Liver (tissue), 3 donors: ENCODE results near the gene MEX3C.

ENCODE experiments used
- JUND ChIP-seq, 2 donors: IDR thresholded peaks; 2 replicates each; pipeline ENCODE4 v1.6.1; 2016; ENCODE audit warnings: antibody characterized with exemption in 2 of 2
- RAD21 ChIP-seq, 2 donors: IDR thresholded peaks; 2 replicates each; pipeline ENCODE4 v1.6.1; 2016; ENCODE audit warnings: antibody characterized with exemption in 2 of 2, mild to moderate bottlenecking in 2 of 2
- RXRA ChIP-seq, 2 donors: IDR thresholded peaks; 2 replicates each; pipeline ENCODE4 v1.6.1; 2017 to 2018; ENCODE audit warnings: antibody characterized with exemption in 2 of 2, mild to moderate bottlenecking in 1 of 2
- TF ChIP-seq, protein P1 (sequence below): fragments of 150-350 bp; IDR thresholded peaks from 2 replicates; pipeline ENCODE4 v1.5.1; 2017; ENCODE audit warnings: improper control_type of control experiment, low read depth, low read length; ENCODE audit not compliant: missing input control
- TF ChIP-seq, protein P2 (sequence below): IDR thresholded peaks from 2 replicates; pipeline ENCODE4 v1.6.1; 2016; ENCODE audit warnings: antibody characterized with exemption
- TF ChIP-seq, protein P3 (sequence below): IDR thresholded peaks from 2 replicates; pipeline ENCODE4 v1.6.1; 2016; ENCODE audit warnings: antibody characterized with exemption, mild to moderate bottlenecking
- donor health status: healthy.
- donor health status: healthy.

GRCh38 chr18:51164342-51164741, 33.1 kb downstream of the MEX3C start:
- TF ChIP-seq, protein P1, sequence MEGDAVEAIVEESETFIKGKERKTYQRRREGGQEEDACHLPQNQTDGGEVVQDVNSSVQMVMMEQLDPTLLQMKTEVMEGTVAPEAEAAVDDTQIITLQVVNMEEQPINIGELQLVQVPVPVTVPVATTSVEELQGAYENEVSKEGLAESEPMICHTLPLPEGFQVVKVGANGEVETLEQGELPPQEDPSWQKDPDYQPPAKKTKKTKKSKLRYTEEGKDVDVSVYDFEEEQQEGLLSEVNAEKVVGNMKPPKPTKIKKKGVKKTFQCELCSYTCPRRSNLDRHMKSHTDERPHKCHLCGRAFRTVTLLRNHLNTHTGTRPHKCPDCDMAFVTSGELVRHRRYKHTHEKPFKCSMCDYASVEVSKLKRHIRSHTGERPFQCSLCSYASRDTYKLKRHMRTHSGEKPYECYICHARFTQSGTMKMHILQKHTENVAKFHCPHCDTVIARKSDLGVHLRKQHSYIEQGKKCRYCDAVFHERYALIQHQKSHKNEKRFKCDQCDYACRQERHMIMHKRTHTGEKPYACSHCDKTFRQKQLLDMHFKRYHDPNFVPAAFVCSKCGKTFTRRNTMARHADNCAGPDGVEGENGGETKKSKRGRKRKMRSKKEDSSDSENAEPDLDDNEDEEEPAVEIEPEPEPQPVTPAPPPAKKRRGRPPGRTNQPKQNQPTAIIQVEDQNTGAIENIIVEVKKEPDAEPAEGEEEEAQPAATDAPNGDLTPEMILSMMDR, result no peak
- no peak for TF ChIP-seq RXRA (IDR thresholded peaks at IDR 0.05)
- TF ChIP-seq RAD21 (IDR thresholded peaks at IDR 0.05), result no peak
- TF ChIP-seq, protein P2, sequence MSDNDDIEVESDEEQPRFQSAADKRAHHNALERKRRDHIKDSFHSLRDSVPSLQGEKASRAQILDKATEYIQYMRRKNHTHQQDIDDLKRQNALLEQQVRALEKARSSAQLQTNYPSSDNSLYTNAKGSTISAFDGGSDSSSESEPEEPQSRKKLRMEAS, result no peak
- no peak for TF ChIP-seq JUND (IDR thresholded peaks at IDR 0.05)
- TF ChIP-seq, protein P3, sequence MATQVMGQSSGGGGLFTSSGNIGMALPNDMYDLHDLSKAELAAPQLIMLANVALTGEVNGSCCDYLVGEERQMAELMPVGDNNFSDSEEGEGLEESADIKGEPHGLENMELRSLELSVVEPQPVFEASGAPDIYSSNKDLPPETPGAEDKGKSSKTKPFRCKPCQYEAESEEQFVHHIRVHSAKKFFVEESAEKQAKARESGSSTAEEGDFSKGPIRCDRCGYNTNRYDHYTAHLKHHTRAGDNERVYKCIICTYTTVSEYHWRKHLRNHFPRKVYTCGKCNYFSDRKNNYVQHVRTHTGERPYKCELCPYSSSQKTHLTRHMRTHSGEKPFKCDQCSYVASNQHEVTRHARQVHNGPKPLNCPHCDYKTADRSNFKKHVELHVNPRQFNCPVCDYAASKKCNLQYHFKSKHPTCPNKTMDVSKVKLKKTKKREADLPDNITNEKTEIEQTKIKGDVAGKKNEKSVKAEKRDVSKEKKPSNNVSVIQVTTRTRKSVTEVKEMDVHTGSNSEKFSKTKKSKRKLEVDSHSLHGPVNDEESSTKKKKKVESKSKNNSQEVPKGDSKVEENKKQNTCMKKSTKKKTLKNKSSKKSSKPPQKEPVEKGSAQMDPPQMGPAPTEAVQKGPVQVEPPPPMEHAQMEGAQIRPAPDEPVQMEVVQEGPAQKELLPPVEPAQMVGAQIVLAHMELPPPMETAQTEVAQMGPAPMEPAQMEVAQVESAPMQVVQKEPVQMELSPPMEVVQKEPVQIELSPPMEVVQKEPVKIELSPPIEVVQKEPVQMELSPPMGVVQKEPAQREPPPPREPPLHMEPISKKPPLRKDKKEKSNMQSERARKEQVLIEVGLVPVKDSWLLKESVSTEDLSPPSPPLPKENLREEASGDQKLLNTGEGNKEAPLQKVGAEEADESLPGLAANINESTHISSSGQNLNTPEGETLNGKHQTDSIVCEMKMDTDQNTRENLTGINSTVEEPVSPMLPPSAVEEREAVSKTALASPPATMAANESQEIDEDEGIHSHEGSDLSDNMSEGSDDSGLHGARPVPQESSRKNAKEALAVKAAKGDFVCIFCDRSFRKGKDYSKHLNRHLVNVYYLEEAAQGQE, result no peak
